Measurements from ENCODE around the gene CDH13. TPM values are rescaled to one million over a fixed set of nuclear protein-coding genes. Genes with fewer than 3 reads are reported as not detected.

The CDH13 gene
- total and polyA plus RNA-seq, 10 of the 15 experiments (the other 5 are each of a cell fraction or from before 2014, with no cell fraction given), result under 0.01 to 0.05 TPM; not detected in 8

DNA sequence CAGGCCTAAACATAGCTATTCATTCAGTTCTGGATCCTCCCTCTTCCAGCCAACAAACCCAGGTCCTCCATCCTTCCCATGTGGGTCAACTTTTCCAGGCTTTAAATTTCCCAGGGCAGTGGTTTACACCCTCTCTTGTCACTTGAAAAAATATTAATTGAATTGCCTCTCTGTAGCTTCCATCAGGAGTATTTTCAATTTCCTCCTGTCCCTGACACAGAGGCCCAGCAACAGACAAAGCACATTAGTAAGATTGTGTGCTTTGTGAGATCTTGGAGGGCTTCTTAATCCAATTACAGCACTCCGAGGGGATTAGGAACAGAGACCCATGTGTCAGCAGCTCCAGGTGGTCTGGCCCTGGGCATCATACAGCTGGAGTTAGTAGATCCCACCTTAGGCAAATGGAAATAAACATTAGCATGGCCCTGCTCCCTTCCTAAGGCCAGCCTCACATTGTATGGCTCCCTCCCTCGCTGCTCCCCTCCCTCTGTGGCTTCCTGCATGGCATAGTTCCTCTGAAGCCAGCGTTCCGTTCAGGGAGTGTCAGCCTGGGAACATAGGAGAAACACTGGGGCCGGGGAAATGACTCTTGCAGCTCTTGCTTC, 1048.3 kb downstream of the CDH13 start (continued):
- TF ChIP-seq, protein P1, sequence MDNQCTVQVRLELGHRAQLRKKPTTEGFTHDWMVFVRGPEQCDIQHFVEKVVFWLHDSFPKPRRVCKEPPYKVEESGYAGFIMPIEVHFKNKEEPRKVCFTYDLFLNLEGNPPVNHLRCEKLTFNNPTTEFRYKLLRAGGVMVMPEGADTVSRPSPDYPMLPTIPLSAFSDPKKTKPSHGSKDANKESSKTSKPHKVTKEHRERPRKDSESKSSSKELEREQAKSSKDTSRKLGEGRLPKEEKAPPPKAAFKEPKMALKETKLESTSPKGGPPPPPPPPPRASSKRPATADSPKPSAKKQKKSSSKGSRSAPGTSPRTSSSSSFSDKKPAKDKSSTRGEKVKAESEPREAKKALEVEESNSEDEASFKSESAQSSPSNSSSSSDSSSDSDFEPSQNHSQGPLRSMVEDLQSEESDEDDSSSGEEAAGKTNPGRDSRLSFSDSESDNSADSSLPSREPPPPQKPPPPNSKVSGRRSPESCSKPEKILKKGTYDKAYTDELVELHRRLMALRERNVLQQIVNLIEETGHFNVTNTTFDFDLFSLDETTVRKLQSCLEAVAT (IDR thresholded peaks at IDR 0.05), result no peak
- no peak for TF ChIP-seq IKZF1 (conservative IDR thresholded peaks at IDR 0.05)

DNA sequence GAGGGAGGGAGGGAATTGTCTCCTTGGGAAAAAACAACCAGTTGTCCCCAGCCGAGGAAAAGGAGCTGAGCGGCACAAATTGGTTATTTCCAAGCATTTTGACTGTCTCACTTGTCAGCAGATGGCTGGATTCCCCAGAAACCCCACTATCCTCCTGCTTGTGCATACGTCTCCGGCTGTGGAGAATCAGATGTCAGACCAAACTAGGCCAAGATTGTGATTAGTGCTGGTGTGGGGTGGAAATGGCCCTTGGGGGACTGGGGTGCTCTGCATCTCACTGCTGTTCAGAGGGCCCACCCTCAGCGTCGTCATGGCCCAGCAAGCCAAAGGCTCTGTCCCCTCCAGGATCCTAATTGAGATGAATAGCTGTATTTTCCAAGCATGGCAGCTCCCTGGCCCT, 1049.3 kb downstream of the CDH13 start:
- no peaks in the 10 kb centered on the region for H3K79me2 ChIP-seq (ENCODE audit: control insufficient read depth, insufficient read depth, low read length)
- H3K9ac ChIP-seq (ENCODE audit: control insufficient read depth, insufficient read depth, low read length), result no peak overlapping the region
- no peak for ATAC-seq
- intact Hi-C loops (cut with micrococcal nuclease; ENCODE audit: unreplicated experiment), result no loop called here
- H3K27ac ChIP-seq (ENCODE audit: control insufficient read depth, insufficient read depth), result no peak overlapping the region
- DNase-seq (ENCODE audit: low read depth, low spot score), result no peak
- CTCF ChIA-PET, result no interaction called here
- no peak overlapping the region for H3K4me3 ChIP-seq
- no peaks in the 10 kb centered on the region for H3K27me3 ChIP-seq (replicated peaks in 1 of 2; ENCODE audit: control insufficient read depth in 2 of 2, insufficient read depth in 2 of 2, low read length in 1 of 2)
- in situ Hi-C loops (cut with MboI), result no loop called here
- no peaks in the 10 kb centered on the region for H3K9me3 ChIP-seq (replicated peaks; ENCODE audit: control insufficient read depth, insufficient read depth, low read length)
- H2AFZ ChIP-seq (ENCODE audit: control insufficient read depth, low read depth, low read length), result no peak overlapping the region
- POLR2A ChIA-PET, result no interaction called here
- no peaks in the 10 kb centered on the region for H3K4me1 ChIP-seq (ENCODE audit: control insufficient read depth, insufficient read depth, low read length)
- FAIRE-seq, result no peak
- BruUV-seq (replicated peaks), result no TSS peak
- RAD21 ChIA-PET (ENCODE audit: unreplicated experiment), result no interaction called here
- SMC1A ChIA-PET (ENCODE audit: uncharacterized antibody, unreplicated experiment), result no interaction called here
- H3K4me2 ChIP-seq (ENCODE audit: control insufficient read depth, insufficient read depth), result no peak overlapping the region
- no peaks in the 10 kb centered on the region for H4K20me1 ChIP-seq (ENCODE audit: control insufficient read depth, insufficient read depth)
- H3K36me3 ChIP-seq (ENCODE audit: control insufficient read depth in 2 of 2, insufficient read depth in 2 of 2, low read length in 1 of 2), result no peaks in the 10 kb centered on the region
- WGBS (ENCODE audit: insufficient coverage, insufficient replicate concordance, low lambda C conversion rate, missing lambda C conversion rate), result 27% methylated on average over 6 of the region's 6 CpGs
- TF ChIP-seq, protein P2, sequence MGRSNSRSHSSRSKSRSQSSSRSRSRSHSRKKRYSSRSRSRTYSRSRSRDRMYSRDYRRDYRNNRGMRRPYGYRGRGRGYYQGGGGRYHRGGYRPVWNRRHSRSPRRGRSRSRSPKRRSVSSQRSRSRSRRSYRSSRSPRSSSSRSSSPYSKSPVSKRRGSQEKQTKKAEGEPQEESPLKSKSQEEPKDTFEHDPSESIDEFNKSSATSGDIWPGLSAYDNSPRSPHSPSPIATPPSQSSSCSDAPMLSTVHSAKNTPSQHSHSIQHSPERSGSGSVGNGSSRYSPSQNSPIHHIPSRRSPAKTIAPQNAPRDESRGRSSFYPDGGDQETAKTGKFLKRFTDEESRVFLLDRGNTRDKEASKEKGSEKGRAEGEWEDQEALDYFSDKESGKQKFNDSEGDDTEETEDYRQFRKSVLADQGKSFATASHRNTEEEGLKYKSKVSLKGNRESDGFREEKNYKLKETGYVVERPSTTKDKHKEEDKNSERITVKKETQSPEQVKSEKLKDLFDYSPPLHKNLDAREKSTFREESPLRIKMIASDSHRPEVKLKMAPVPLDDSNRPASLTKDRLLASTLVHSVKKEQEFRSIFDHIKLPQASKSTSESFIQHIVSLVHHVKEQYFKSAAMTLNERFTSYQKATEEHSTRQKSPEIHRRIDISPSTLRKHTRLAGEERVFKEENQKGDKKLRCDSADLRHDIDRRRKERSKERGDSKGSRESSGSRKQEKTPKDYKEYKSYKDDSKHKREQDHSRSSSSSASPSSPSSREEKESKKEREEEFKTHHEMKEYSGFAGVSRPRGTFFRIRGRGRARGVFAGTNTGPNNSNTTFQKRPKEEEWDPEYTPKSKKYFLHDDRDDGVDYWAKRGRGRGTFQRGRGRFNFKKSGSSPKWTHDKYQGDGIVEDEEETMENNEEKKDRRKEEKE (IDR thresholded peaks at IDR 0.05), result no peak
- TF ChIP-seq CHD2 (IDR thresholded peaks at IDR 0.05; ENCODE audit: borderline replicate concordance, low read depth, low read length) (no peak), ASH2L (IDR thresholded peaks at IDR 0.05; ENCODE audit: borderline replicate concordance, low read depth) (no peak), RB1 (IDR thresholded peaks at IDR 0.05; ENCODE audit: borderline replicate concordance) (no peak), IRF4 (IDR thresholded peaks at IDR 0.05; ENCODE audit: low read depth, low read length) (no peak), TCF3 (IDR thresholded peaks at IDR 0.05; ENCODE audit: borderline replicate concordance, insufficient read depth, low read depth, low read length) (no peak), SIN3A (IDR thresholded peaks at IDR 0.05; ENCODE audit: low read depth, low read length) (no peak), HDAC2 (IDR thresholded peaks at IDR 0.05) (no peak), MTA2 (IDR thresholded peaks at IDR 0.05; ENCODE audit: low read depth) (no peak)
- TF ChIP-seq, protein P3, sequence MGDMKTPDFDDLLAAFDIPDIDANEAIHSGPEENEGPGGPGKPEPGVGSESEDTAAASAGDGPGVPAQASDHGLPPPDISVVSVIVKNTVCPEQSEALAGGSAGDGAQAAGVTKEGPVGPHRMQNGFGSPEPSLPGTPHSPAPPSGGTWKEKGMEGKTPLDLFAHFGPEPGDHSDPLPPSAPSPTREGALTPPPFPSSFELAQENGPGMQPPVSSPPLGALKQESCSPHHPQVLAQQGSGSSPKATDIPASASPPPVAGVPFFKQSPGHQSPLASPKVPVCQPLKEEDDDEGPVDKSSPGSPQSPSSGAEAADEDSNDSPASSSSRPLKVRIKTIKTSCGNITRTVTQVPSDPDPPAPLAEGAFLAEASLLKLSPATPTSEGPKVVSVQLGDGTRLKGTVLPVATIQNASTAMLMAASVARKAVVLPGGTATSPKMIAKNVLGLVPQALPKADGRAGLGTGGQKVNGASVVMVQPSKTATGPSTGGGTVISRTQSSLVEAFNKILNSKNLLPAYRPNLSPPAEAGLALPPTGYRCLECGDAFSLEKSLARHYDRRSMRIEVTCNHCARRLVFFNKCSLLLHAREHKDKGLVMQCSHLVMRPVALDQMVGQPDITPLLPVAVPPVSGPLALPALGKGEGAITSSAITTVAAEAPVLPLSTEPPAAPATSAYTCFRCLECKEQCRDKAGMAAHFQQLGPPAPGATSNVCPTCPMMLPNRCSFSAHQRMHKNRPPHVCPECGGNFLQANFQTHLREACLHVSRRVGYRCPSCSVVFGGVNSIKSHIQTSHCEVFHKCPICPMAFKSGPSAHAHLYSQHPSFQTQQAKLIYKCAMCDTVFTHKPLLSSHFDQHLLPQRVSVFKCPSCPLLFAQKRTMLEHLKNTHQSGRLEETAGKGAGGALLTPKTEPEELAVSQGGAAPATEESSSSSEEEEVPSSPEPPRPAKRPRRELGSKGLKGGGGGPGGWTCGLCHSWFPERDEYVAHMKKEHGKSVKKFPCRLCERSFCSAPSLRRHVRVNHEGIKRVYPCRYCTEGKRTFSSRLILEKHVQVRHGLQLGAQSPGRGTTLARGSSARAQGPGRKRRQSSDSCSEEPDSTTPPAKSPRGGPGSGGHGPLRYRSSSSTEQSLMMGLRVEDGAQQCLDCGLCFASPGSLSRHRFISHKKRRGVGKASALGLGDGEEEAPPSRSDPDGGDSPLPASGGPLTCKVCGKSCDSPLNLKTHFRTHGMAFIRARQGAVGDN (IDR thresholded peaks at IDR 0.05), result no peak
- TF ChIP-seq, protein P4, sequence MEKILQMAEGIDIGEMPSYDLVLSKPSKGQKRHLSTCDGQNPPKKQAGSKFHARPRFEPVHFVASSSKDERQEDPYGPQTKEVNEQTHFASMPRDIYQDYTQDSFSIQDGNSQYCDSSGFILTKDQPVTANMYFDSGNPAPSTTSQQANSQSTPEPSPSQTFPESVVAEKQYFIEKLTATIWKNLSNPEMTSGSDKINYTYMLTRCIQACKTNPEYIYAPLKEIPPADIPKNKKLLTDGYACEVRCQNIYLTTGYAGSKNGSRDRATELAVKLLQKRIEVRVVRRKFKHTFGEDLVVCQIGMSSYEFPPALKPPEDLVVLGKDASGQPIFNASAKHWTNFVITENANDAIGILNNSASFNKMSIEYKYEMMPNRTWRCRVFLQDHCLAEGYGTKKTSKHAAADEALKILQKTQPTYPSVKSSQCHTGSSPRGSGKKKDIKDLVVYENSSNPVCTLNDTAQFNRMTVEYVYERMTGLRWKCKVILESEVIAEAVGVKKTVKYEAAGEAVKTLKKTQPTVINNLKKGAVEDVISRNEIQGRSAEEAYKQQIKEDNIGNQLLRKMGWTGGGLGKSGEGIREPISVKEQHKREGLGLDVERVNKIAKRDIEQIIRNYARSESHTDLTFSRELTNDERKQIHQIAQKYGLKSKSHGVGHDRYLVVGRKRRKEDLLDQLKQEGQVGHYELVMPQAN (conservative IDR thresholded peaks at IDR 0.05), result no peak
